ENCODE data around the gene TNIK. TPM values are rescaled to one million over a fixed set of nuclear protein-coding genes. Genes with fewer than 3 reads are reported as not detected.

TNIK gene
- total and polyA plus RNA-seq, 2 experiments from 2014 or later = 14.6 to 34.3 TPM

- TF ChIP-seq CTCF (conservative IDR thresholded peaks at IDR 0.05; ENCODE audit: low read depth in 2 of 2) (no peak), EZH2 (IDR thresholded peaks at IDR 0.05; ENCODE audit: low read depth, unreplicated experiment) (no peak), ZNF462 (CRISPR knock-in tag; IDR thresholded peaks at IDR 0.05) (no peak), CREB1 (CRISPR knock-in tag; IDR thresholded peaks at IDR 0.05; ENCODE audit: low read depth) (no peak), STAT1 (IDR thresholded peaks at IDR 0.05; ENCODE audit: unreplicated experiment) (no peak), NANOG (IDR thresholded peaks at IDR 0.05; ENCODE audit: borderline replicate concordance) (no peak), REST (IDR thresholded peaks at IDR 0.05; ENCODE audit: unreplicated experiment) (no peak), ZNF114 (CRISPR knock-in tag; IDR thresholded peaks at IDR 0.05) (no peak), POLR2AphosphoS5 (IDR thresholded peaks at IDR 0.05; ENCODE audit: low read depth) (no peak), EZH2phosphoT487 (IDR thresholded peaks at IDR 0.05; ENCODE audit: unreplicated experiment) (no peak), JUNB (IDR thresholded peaks at IDR 0.05; ENCODE audit: unreplicated experiment) (no peak), ETS1 (IDR thresholded peaks at IDR 0.05) (no peak)
- H3K4me3 Mint-ChIP-seq = no peak overlapping the region
- no peaks in the 10 kb centered on the region for H3K9me2 ChIP-seq (ENCODE audit: insufficient read depth)
- H3K27ac ChIP-seq (ENCODE audit: low read depth) = no peak overlapping the region
- no peak overlapping the region for H3K27ac Mint-ChIP-seq
- no peak overlapping the region for H2AFZ ChIP-seq
- no peaks in the 10 kb centered on the region for H3F3A ChIP-seq (replicated peaks; ENCODE audit: low read depth)
- H3K36me3 ChIP-seq (ENCODE audit: insufficient read depth) = no peaks in the 10 kb centered on the region
- DNase-seq (ENCODE audit: low spot score) = no peak
- H3K4me2 ChIP-seq = no peak overlapping the region
- ATAC-seq = no peak
- no peaks in the 10 kb centered on the region for H3K79me2 ChIP-seq (replicated peaks; ENCODE audit: insufficient read depth)
- no peaks in the 10 kb centered on the region for H4K20me1 ChIP-seq (replicated peaks; ENCODE audit: insufficient read depth)
- no peaks in the 10 kb centered on the region for H3K27me3 ChIP-seq (ENCODE audit: insufficient read depth)
- H3K9me3 Mint-ChIP-seq = no peaks in the 10 kb centered on the region
- no peaks in the 10 kb centered on the region for H3K27me3 Mint-ChIP-seq (ENCODE audit: insufficient read depth, low read depth, poor library complexity)
- H3K4me3 ChIP-seq = no peak overlapping the region
- peaks cover 14% of the 10 kb centered on the region for H3K36me3 Mint-ChIP-seq (ENCODE audit: low read depth)
- no peaks in the 10 kb centered on the region for H3K4me1 Mint-ChIP-seq
- no peaks in the 10 kb centered on the region for H3K4me1 ChIP-seq (ENCODE audit: insufficient read depth)
These were observed 310.6 kb downstream of the TNIK start for GRCh38 chr3:171149526-171150116.
